H1 (cell line): ENCODE results near the gene CYP1A1. TPM values are rescaled to one million over a fixed set of nuclear protein-coding genes. Genes with fewer than 3 reads are reported as not detected.

ENCODE experiments used
- ATF2 ChIP-seq: IDR thresholded peaks from 2 replicates; pipeline ENCODE4 v1.6.1; 2012; ENCODE audit warnings: low read length, inconsistent platforms
- CHD7 ChIP-seq: fragments of 300-600 bp; sonication (generic); IDR thresholded peaks from 2 replicates; pipeline ENCODE4 v1.7.1; 2012; ENCODE audit warnings: low read length, moderate library complexity, mild to moderate bottlenecking, inconsistent platforms; ENCODE audit not compliant: insufficient replicate concordance
- HDAC6 ChIP-seq: IDR thresholded peaks from one replicate; pipeline ENCODE4 v1.7.1; 2012; ENCODE audit warnings: low read depth, mild to moderate bottlenecking, inconsistent platforms, low read length, moderate library complexity
- NRF1 ChIP-seq: IDR thresholded peaks from 2 replicates; pipeline ENCODE4 v1.6.1; 2011; ENCODE audit warnings: mild to moderate bottlenecking, low read depth, low read length, improper control_type of control experiment
- RFX5 ChIP-seq: IDR thresholded peaks from 2 replicates; pipeline ENCODE4 v1.6.1; 2011; ENCODE audit warnings: low read depth, low read length, improper control_type of control experiment, borderline replicate concordance
- SIN3A ChIP-seq, 2 experiments: IDR thresholded peaks in 1 of 2; conservative IDR thresholded peaks in 1 of 2; 2 replicates each; pipeline ENCODE4 v1.6.1; 2011 to 2012; ENCODE audit warnings: low read length in 2 of 2, improper control_type of control experiment in 1 of 2, low read depth in 1 of 2, mild to moderate bottlenecking in 1 of 2
- SIX5 ChIP-seq: IDR thresholded peaks from 2 replicates; pipeline ENCODE4 v1.6.1; 2011; ENCODE audit warnings: mild to moderate bottlenecking, low read depth, low read length
- SP2 ChIP-seq: IDR thresholded peaks from 2 replicates; pipeline ENCODE4 v1.6.1; 2012; ENCODE audit warnings: mild to moderate bottlenecking, low read length, inconsistent platforms
- polyA plus RNA-seq, 7 experiments: library from polyadenylated mRNA; depleted of rRNA in 3 of 7; stranded (reverse) in 5 of 7; unstranded in 2 of 7; fragments of >200 nt in 5 of 7; fragments of 200-250 nt in 2 of 7; gene quantifications; 1 replicate in 5 of 7; 2 replicates in 1 of 7; 4 replicates in 1 of 7; pipeline versions ENCODE4 v1.2.1 to v1.2.3, GENCODE V29; 2011 to 2013; ENCODE audit warnings: missing spikeins in 2 of 7, mixed read lengths in 2 of 7
- total RNA-seq: library from RNA; stranded (reverse); fragmentation: NEBNext Ultra II Directional; extraction: Animal tissue kit (Norgen Biotek cat#: 25700); gene quantifications from 2 replicates; pipeline ENCODE4 v1.2.1, GENCODE V29; 2021

The CYP1A1 gene
- total and polyA plus RNA-seq, 2 of the 8 experiments (the other 6 are each of a cell fraction or from before 2014, with no cell fraction given), result 0.32 to 0.35 TPM

- no peak for TF ChIP-seq CHD7
- no peak for TF ChIP-seq ATF2
- TF ChIP-seq SP2, result no peak
- TF ChIP-seq RFX5, result no peak
- no peak for TF ChIP-seq HDAC6
- TF ChIP-seq NRF1, result no peak
- TF ChIP-seq SIN3A (conservative IDR thresholded peaks at IDR 0.05 in 1 of 2, IDR thresholded peaks at IDR 0.05 in 1 of 2; ENCODE audit: low read depth in 1 of 2, low read length in 2 of 2), result no peak
- TF ChIP-seq SIX5, result no peak
- TF ChIP-seq, all 59 proteins: peak for 0
Observed at GRCh38 chr15:74735305-74735704, 10.0 kb upstream of the CYP1A1 start (continued).
